ENCODE results near the gene TAF1.
"Not testable (repeated sequence)": the region's sequence is repeated elsewhere in the genome, so short reads cannot be mapped to it uniquely, and the experiment has no call there.

DNA sequence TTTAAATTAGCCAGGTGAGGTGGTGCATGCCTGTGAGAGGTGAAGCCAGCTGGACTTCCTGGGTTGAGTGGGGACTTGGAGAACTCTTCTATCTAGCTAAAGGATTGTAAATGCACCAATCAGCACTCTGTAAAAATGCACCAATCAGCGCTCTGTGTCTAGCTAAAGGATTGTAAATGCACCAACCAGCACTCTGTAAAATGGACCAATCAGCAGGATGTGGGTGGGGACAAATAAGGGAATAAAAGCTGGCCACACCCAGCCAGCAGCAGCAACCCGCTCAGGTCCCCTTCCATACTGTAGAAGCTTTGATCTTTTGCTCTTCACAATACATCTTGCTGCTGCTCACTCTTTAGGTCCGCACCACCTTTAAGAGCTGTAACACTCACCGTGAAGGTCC lies 147.6 kb downstream of the TAF1 start:
- TF ChIP-seq, protein P1, sequence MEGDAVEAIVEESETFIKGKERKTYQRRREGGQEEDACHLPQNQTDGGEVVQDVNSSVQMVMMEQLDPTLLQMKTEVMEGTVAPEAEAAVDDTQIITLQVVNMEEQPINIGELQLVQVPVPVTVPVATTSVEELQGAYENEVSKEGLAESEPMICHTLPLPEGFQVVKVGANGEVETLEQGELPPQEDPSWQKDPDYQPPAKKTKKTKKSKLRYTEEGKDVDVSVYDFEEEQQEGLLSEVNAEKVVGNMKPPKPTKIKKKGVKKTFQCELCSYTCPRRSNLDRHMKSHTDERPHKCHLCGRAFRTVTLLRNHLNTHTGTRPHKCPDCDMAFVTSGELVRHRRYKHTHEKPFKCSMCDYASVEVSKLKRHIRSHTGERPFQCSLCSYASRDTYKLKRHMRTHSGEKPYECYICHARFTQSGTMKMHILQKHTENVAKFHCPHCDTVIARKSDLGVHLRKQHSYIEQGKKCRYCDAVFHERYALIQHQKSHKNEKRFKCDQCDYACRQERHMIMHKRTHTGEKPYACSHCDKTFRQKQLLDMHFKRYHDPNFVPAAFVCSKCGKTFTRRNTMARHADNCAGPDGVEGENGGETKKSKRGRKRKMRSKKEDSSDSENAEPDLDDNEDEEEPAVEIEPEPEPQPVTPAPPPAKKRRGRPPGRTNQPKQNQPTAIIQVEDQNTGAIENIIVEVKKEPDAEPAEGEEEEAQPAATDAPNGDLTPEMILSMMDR (conservative IDR thresholded peaks at IDR 0.05 in 1 of 2, IDR thresholded peaks at IDR 0.05 in 1 of 2; ENCODE audit: extremely low read depth in 1 of 2, insufficient read depth in 1 of 2, low read depth in 1 of 2, low read length in 2 of 2), result not testable (repeated sequence)
- not testable (repeated sequence) for TF ChIP-seq EZH2 (IDR thresholded peaks at IDR 0.05; ENCODE audit: borderline replicate concordance, low read length)
